Naive thymus-derived CD4-positive, alpha-beta T cell (primary cell): ENCODE results near the gene MEX3C. TPM values are rescaled to one million over a fixed set of nuclear protein-coding genes. Genes with fewer than 3 reads are reported as not detected.

Experiments used
- ATAC-seq: fragments of 150-1000 bp; cut with Tn5 transposase; 2 replicates; pipeline ENCODE4 v1.10.0; 2021; ENCODE audit warnings: mild to moderate bottlenecking, moderate library complexity
- CTCF ChIA-PET: fragments of 350-600 bp; sonication (Branson Sonifier 250); formaldehyde crosslinking; loops from one replicate; lab custom pipeline; 2021; ENCODE audit warnings: antibody characterized with exemption; lab: Charles Lee
- POLR2A ChIA-PET: fragments of 350-600 bp; sonication (Branson Sonifier 250); formaldehyde crosslinking; loops from one replicate; lab custom pipeline; 2021; ENCODE audit warnings: antibody characterized with exemption, inconsistent platforms; lab: Charles Lee
- DNase-seq, 9 donors: peaks; one replicate each; pipeline versions ENCODE4 v3.0.0 to v3.0.0-alpha.2; 2020 to 2022; ENCODE audit warnings: mixed read lengths in 1 of 9
- H3K27ac ChIP-seq: one replicate; pipeline ENCODE4 v1.7.0; 2013; ENCODE audit warnings: mild to moderate bottlenecking, low read depth, low read length, moderate library complexity
- H3K27me3 ChIP-seq, 2 donors: one replicate each; pipeline ENCODE4 v1.7.0; 2013; ENCODE audit warnings: low read length in 2 of 2, mild to moderate bottlenecking in 2 of 2, moderate library complexity in 2 of 2; ENCODE audit not compliant: control insufficient read depth in 2 of 2, insufficient read depth in 2 of 2
- H3K36me3 ChIP-seq, 3 experiments: 1 replicate in 2 of 3; 2 replicates in 1 of 3; pipeline ENCODE4 v1.7.0; 2013; ENCODE audit warnings: low read length in 3 of 3, mild to moderate bottlenecking in 3 of 3, moderate library complexity in 1 of 3; ENCODE audit not compliant: insufficient read depth in 3 of 3, control insufficient read depth in 2 of 3
- H3K4me1 ChIP-seq, 2 donors: one replicate each; pipeline ENCODE4 v1.7.0; 2013; ENCODE audit warnings: low read length in 2 of 2, mild to moderate bottlenecking in 2 of 2, moderate library complexity in 1 of 2; ENCODE audit not compliant: control insufficient read depth in 2 of 2, insufficient read depth in 2 of 2
- H3K4me3 ChIP-seq: 2 replicates; pipeline ENCODE4 v1.7.0; 2013; ENCODE audit warnings: mild to moderate bottlenecking, low read length
- H3K9me3 ChIP-seq, 3 experiments: 1 replicate in 2 of 3; 2 replicates in 1 of 3; pipeline ENCODE4 v1.7.0; 2013; ENCODE audit warnings: low read length in 3 of 3; ENCODE audit not compliant: control insufficient read depth in 2 of 3
- H3K27ac Mint-ChIP-seq, 9 donors: one replicate each; pipeline ENCODE4 v1.8.0; 2020 to 2022; ENCODE audit warnings: mixed read lengths in 9 of 9, mild to moderate bottlenecking in 8 of 9, moderate library complexity in 5 of 9, inconsistent platforms in 2 of 9
- H3K27me3 Mint-ChIP-seq, 5 donors: one replicate each; pipeline ENCODE4 v1.8.0; 2021 to 2022; ENCODE audit warnings: mixed read lengths in 5 of 5, mild to moderate bottlenecking in 1 of 5
- H3K36me3 Mint-ChIP-seq, 5 donors: one replicate each; pipeline ENCODE4 v1.8.0; 2020 to 2022; ENCODE audit warnings: mixed read lengths in 5 of 5, mild to moderate bottlenecking in 3 of 5, inconsistent platforms in 1 of 5
- H3K4me1 Mint-ChIP-seq, 7 donors: one replicate each; pipeline ENCODE4 v1.8.0; 2020 to 2022; ENCODE audit warnings: mixed read lengths in 7 of 7, mild to moderate bottlenecking in 3 of 7, inconsistent platforms in 1 of 7
- H3K4me3 Mint-ChIP-seq, 10 donors: one replicate each; pipeline ENCODE4 v1.8.0; 2020 to 2022; ENCODE audit warnings: mild to moderate bottlenecking in 10 of 10, mixed read lengths in 10 of 10, moderate library complexity in 6 of 10, inconsistent platforms in 2 of 10
- H3K9me3 Mint-ChIP-seq, 11 donors: one replicate each; pipeline ENCODE4 v1.8.0; 2020 to 2022; ENCODE audit warnings: mixed read lengths in 11 of 11, mild to moderate bottlenecking in 4 of 11, inconsistent platforms in 1 of 11, moderate library complexity in 1 of 11
- intact Hi-C, 2 donors: fragments of 100-400 bp; cut with micrococcal nuclease; formaldehyde crosslinking; loops; one replicate each; pipeline ENCODE4 v1.15.1; 2023
- polyA plus RNA-seq, 2 donors: library from polyadenylated mRNA; unstranded; fragments of 300-500 nt; fragmentation: Illumina TruSeq; gene quantifications; one replicate each; pipeline ENCODE4 v1.2.3, GENCODE V29; 2021
- total RNA-seq, 6 experiments: library from RNA in 5 of 6; stranded (reverse) in 5 of 6; gene quantifications; 1 replicate in 5 of 6; 2 replicates in 1 of 6; pipeline ENCODE4 v1.2.3 and lab custom pipeline; 2021 to 2026

The MEX3C gene
- total and polyA plus RNA-seq, 7 experiments from 2014 or later = 4.3 to 68.8 (median 49.9) TPM

GRCh38 chr18:51196811-51197660 is 445 bp downstream of the MEX3C start:
- DNase-seq (peak in 8 of 9 donors; percentile 12 to 88 (median 40)), ATAC-seq (no peak)
- peak overlapping the region; percentile 80 for H3K27ac ChIP-seq
- Mint-ChIP-seq H3K27me3 (no peaks in the 10 kb centered on the region), H3K4me1 (peaks cover 22 to 43% (median 39%) of the 10 kb centered on the region in 7 donors), H3K4me3 (peak overlapping the region; percentile 83 to 99 (median 97)), H3K9me3 (peaks cover 0 to 3% (median 0%) of the 10 kb centered on the region in 11 donors), H3K36me3 (peaks cover 0 to 12% (median 0%) of the 10 kb centered on the region in 5 donors), H3K27ac (peak overlapping the region; percentile 28 to 99 (median 97))
- POLR2A ChIA-PET = interaction anchor here (0.6 to 4.2 kb wide), 15 partner anchors 10 to 318 kb away, joined by 3 to 97 read pairs (median 4); partner anchors contain the start of genes ELAC1, ME2 and SMAD4
- H3K4me3 ChIP-seq = peak overlapping the region; percentile 62
- H3K27me3 ChIP-seq = no peaks in the 10 kb centered on the region
- CTCF ChIA-PET = interaction anchor here (0.9 to 5.0 kb wide), 4 partner anchors 12 to 87 kb away, joined by 3 to 20 read pairs (median 4); no protein-coding TSS in a partner anchor
- peaks cover 18 to 25% of the 10 kb centered on the region in 2 donors for H3K4me1 ChIP-seq
- H3K9me3 ChIP-seq = no peaks in the 10 kb centered on the region
- intact Hi-C loops = loop anchor here (1.0 to 10.0 kb wide), 15 partner anchors 9 to 1710 kb away; partner anchors contain the start of genes CXXC1 (in 2 of the 2), ELAC1 (in 2 of the 2), MRO (in 2 of the 2) and ACAA2 (in 1 of the 2)
- H3K36me3 ChIP-seq = peaks cover 0 to 4% (median 0%) of the 10 kb centered on the region in 3 experiments

GRCh38 chr18:51196118-51196810 is 1.2 kb downstream of the MEX3C start:
- H3K4me1 Mint-ChIP-seq = peaks cover 30 to 51% (median 47%) of the 10 kb centered on the region in 7 donors
- H3K4me1 ChIP-seq = peaks cover 26 to 33% of the 10 kb centered on the region in 2 donors
- H3K4me3 Mint-ChIP-seq = peak overlapping the region; percentile 71 to 97 (median 90)
- peaks cover 0 to 3% (median 0%) of the 10 kb centered on the region in 11 donors for H3K9me3 Mint-ChIP-seq
- H3K27ac Mint-ChIP-seq = peak overlapping the region; percentile 31 to 96 (median 92)
- ATAC-seq (no peak), DNase-seq (peak; percentile 25 to 70 (median 33))
- H3K27me3 Mint-ChIP-seq = no peaks in the 10 kb centered on the region
- CTCF ChIA-PET = interaction anchor here (5.0 kb wide), 1 partner anchor 43 kb away, joined by 20 read pairs; no protein-coding TSS in a partner anchor
- H3K27me3 ChIP-seq = no peaks in the 10 kb centered on the region
- intact Hi-C loops = loop anchor here (1.0 to 10.0 kb wide), 9 partner anchors 8 to 1709 kb away; partner anchors contain the start of genes MRO (in 2 of the 2), ACAA2 (in 1 of the 2), C18orf32 (in 1 of the 2) and CFAP53 (in 1 of the 2)
- peak overlapping the region; percentile 80 for H3K27ac ChIP-seq
- H3K36me3 ChIP-seq = peaks cover 0 to 4% (median 0%) of the 10 kb centered on the region in 3 experiments
- H3K4me3 ChIP-seq = peak overlapping the region; percentile 62
- POLR2A ChIA-PET = interaction anchor here (0.5 to 4.2 kb wide), 13 partner anchors 9 to 318 kb away, joined by 3 to 97 read pairs (median 5); partner anchors contain the start of genes ELAC1, ME2 and SMAD4
- peaks cover 0 to 12% (median 0%) of the 10 kb centered on the region in 5 donors for H3K36me3 Mint-ChIP-seq
- H3K9me3 ChIP-seq = no peaks in the 10 kb centered on the region

- CTCF ChIA-PET = interaction anchor here (5.0 kb wide), 1 partner anchor 42 kb away, joined by 20 read pairs; no protein-coding TSS in a partner anchor
Measured at GRCh38 chr18:51195451-51196117, 1.9 kb downstream of the MEX3C start.

GRCh38 chr18:51195086-51195450 is 2.4 kb downstream of the MEX3C start:
- peaks cover 34 to 63% (median 59%) of the 10 kb centered on the region in 7 donors for H3K4me1 Mint-ChIP-seq
- Histone ChIP-seq H3K4me1 (peaks cover 38 to 42% of the 10 kb centered on the region in 2 donors), H3K27me3 (no peaks in the 10 kb centered on the region), H3K27ac (peak overlapping the region; percentile 80), H3K36me3 (peaks cover 0 to 4% (median 0%) of the 10 kb centered on the region in 3 experiments), H3K4me3 (peak overlapping the region; percentile 62), H3K9me3 (no peaks in the 10 kb centered on the region)
- H3K4me3 Mint-ChIP-seq = peak overlapping the region; percentile 71 to 97 (median 90)
- peaks cover 0 to 15% (median 0%) of the 10 kb centered on the region in 5 donors for H3K36me3 Mint-ChIP-seq
- no peaks in the 10 kb centered on the region for H3K27me3 Mint-ChIP-seq
- intact Hi-C loops = loop anchor here (1.0 to 10.0 kb wide), 9 partner anchors 24 to 1708 kb away; partner anchors contain the start of genes MRO (in 2 of the 2), ACAA2 (in 1 of the 2), C18orf32 (in 1 of the 2) and CFAP53 (in 1 of the 2)
- H3K27ac Mint-ChIP-seq = peak overlapping the region; percentile 31 to 96 (median 92)
- H3K9me3 Mint-ChIP-seq = peaks cover 0 to 3% (median 0%) of the 10 kb centered on the region in 11 donors
- CTCF ChIA-PET = interaction anchor here (5.0 kb wide), 1 partner anchor 42 kb away, joined by 20 read pairs; no protein-coding TSS in a partner anchor
- POLR2A ChIA-PET = interaction anchor here (0.5 to 4.2 kb wide), 6 partner anchors 10 to 914 kb away, joined by 3 to 97 read pairs (median 3); partner anchors contain the start of genes MBD1 and SMAD4
- ATAC-seq (no peak), DNase-seq (no peak)

More at GRCh38 chr18:51195451-51196117, 1.9 kb downstream of the MEX3C start:
- Mint-ChIP-seq H3K27me3 (no peaks in the 10 kb centered on the region), H3K4me1 (peaks cover 33 to 58% (median 53%) of the 10 kb centered on the region in 7 donors), H3K27ac (peak overlapping the region; percentile 31 to 96 (median 92)), H3K9me3 (peaks cover 0 to 3% (median 0%) of the 10 kb centered on the region in 11 donors), H3K36me3 (peaks cover 0 to 15% (median 0%) of the 10 kb centered on the region in 5 donors), H3K4me3 (peak overlapping the region; percentile 71 to 97 (median 90))
- DNase-seq (peak in 7 of 9 donors; percentile 12 to 50 (median 20)), ATAC-seq (no peak)
- Histone ChIP-seq H3K4me1 (peaks cover 33 to 37% of the 10 kb centered on the region in 2 donors), H3K27ac (peak overlapping the region; percentile 80), H3K27me3 (no peaks in the 10 kb centered on the region), H3K9me3 (no peaks in the 10 kb centered on the region), H3K36me3 (peaks cover 0 to 4% (median 0%) of the 10 kb centered on the region in 3 experiments), H3K4me3 (peak overlapping the region; percentile 62)
- POLR2A ChIA-PET = interaction anchor here (0.5 to 4.2 kb wide), 11 partner anchors 8 to 914 kb away, joined by 3 to 97 read pairs (median 10); partner anchors contain the start of genes ELAC1, MBD1, ME2 and SMAD4
- intact Hi-C loops = loop anchor here (1.0 to 10.0 kb wide), 11 partner anchors 7 to 1708 kb away; partner anchors contain the start of genes MRO (in 2 of the 2), ACAA2 (in 1 of the 2), C18orf32 (in 1 of the 2) and CFAP53 (in 1 of the 2)

GRCh38 chr18:51194604-51195003 is 2.9 kb downstream of the MEX3C start:
- Histone ChIP-seq H3K9me3 (no peaks in the 10 kb centered on the region), H3K4me3 (peak overlapping the region; percentile 62), H3K36me3 (peaks cover 0 to 4% (median 0%) of the 10 kb centered on the region in 3 experiments), H3K27me3 (no peaks in the 10 kb centered on the region), H3K4me1 (peaks cover 40 to 46% of the 10 kb centered on the region in 2 donors), H3K27ac (no peak overlapping the region)
- DNase-seq (no peak), ATAC-seq (no peak)
- intact Hi-C loops = loop anchor here (1.0 to 10.0 kb wide), 10 partner anchors 24 to 1707 kb away; partner anchors contain the start of genes MRO (in 2 of the 2), ACAA2 (in 1 of the 2), C18orf32 (in 1 of the 2) and CFAP53 (in 1 of the 2)
- H3K4me3 Mint-ChIP-seq = peak overlapping the region; percentile 21 to 97 (median 89)
- peaks cover 0 to 16% (median 0%) of the 10 kb centered on the region in 5 donors for H3K36me3 Mint-ChIP-seq
- POLR2A ChIA-PET = interaction anchor here (0.5 to 4.2 kb wide), 5 partner anchors 9 to 913 kb away, joined by 3 to 97 read pairs (median 3); partner anchors contain the start of gene MBD1
- H3K27ac Mint-ChIP-seq = peak overlapping the region; percentile 2 to 96 (median 31)
- no peaks in the 10 kb centered on the region for H3K27me3 Mint-ChIP-seq
- CTCF ChIA-PET = interaction anchor here (5.0 kb wide), 1 partner anchor 41 kb away, joined by 20 read pairs; no protein-coding TSS in a partner anchor
- peaks cover 37 to 66% (median 62%) of the 10 kb centered on the region in 7 donors for H3K4me1 Mint-ChIP-seq
- H3K9me3 Mint-ChIP-seq = peaks cover 0 to 3% (median 0%) of the 10 kb centered on the region in 11 donors
